HTERT RPE-1 (cell line): Measurements from ENCODE around the gene PARP11.

ENCODE experiments used
- in situ Hi-C: fragments of 300-500 bp; cut with MboI; formaldehyde crosslinking; loops from 4 replicates; pipeline ENCODE4 v1.14.3; 2020; ENCODE audit warnings: low sequenced_read_pairs

PARP11 gene

GRCh38 chr12:3872800-3873636 lies at the start of gene PARP11:
PARP11 (minus strand) TSS chr12:3873399; CDS start chr12:3873229, 170 bp downstream.
- in situ Hi-C loops = no loop called here

GRCh38 chr12:3922033-3922432 lies 48.8 kb upstream of the PARP11 start:
- in situ Hi-C loops = no loop called here

- in situ Hi-C loops = no loop called here
Measured at GRCh38 chr12:3921526-3921925, 48.3 kb upstream of the PARP11 start.

- in situ Hi-C loops = no loop called here
Measured at GRCh38 chr12:3921151-3921471, 47.9 kb upstream of the PARP11 start.

GRCh38 chr12:3920351-3921150 lies 47.4 kb upstream of the PARP11 start:
- in situ Hi-C loops = no loop called here

- in situ Hi-C loops = no loop called here
Measured at GRCh38 chr12:3913278-3913677, 40.1 kb upstream of the PARP11 start.

GRCh38 chr12:3912863-3913262 lies 39.7 kb upstream of the PARP11 start:
- in situ Hi-C loops = no loop called here

- in situ Hi-C loops = no loop called here
Measured at GRCh38 chr12:3911409-3911808, 38.2 kb upstream of the PARP11 start.

- in situ Hi-C loops = no loop called here
Measured at GRCh38 chr12:3905664-3906063, 32.5 kb upstream of the PARP11 start.

GRCh38 chr12:3904999-3905398 lies 31.8 kb upstream of the PARP11 start:
- in situ Hi-C loops = no loop called here

- in situ Hi-C loops = no loop called here
Measured at GRCh38 chr12:3902921-3903320, 29.7 kb upstream of the PARP11 start.

GRCh38 chr12:3901116-3901515 lies 27.9 kb upstream of the PARP11 start:
- in situ Hi-C loops = no loop called here

GRCh38 chr12:3898756-3899155 lies 25.6 kb upstream of the PARP11 start:
- in situ Hi-C loops = no loop called here

GRCh38 chr12:3897371-3897971 lies 24.3 kb upstream of the PARP11 start:
- in situ Hi-C loops = no loop called here

GRCh38 chr12:3896801-3897351 lies 23.7 kb upstream of the PARP11 start:
- in situ Hi-C loops = no loop called here

GRCh38 chr12:3896356-3896755 lies 23.2 kb upstream of the PARP11 start:
- in situ Hi-C loops = no loop called here

GRCh38 chr12:3892631-3893030 lies 19.4 kb upstream of the PARP11 start:
- in situ Hi-C loops = no loop called here

- in situ Hi-C loops = no loop called here
Measured at GRCh38 chr12:3891201-3891600, 18.0 kb upstream of the PARP11 start.

- in situ Hi-C loops = no loop called here
Measured at GRCh38 chr12:3888659-3889058, 15.5 kb upstream of the PARP11 start.

GRCh38 chr12:3885277-3886094 lies 12.3 kb upstream of the PARP11 start:
- in situ Hi-C loops = no loop called here

- in situ Hi-C loops = no loop called here
Measured at GRCh38 chr12:3884671-3885070, 11.5 kb upstream of the PARP11 start.
